ENCODE measurements around the gene KRT10.
"Not testable (repeated sequence)": the region's sequence is repeated elsewhere in the genome, so short reads cannot be mapped to it uniquely, and the experiment has no call there.

The KRT10 gene

GRCh38 chr17:40822132-40822812 is at the start of gene KRT10:
KRT10 (minus strand) TSS chr17:40822614; CDS start chr17:40822585, 29 bp downstream.
- DNase-seq: no peak

GRCh38 chr17:40871316-40871715 is 48.9 kb upstream of the KRT10 start:
- no peak for DNase-seq

GRCh38 chr17:40870136-40870535 is 47.7 kb upstream of the KRT10 start:
- DNase-seq: no peak

GRCh38 chr17:40866838-40867237 is 44.4 kb upstream of the KRT10 start, which contains the start of gene KRT12:
KRT12 (minus strand) TSS chr17:40867223; CDS start chr17:40867186, 37 bp downstream.
- no peak for DNase-seq

GRCh38 chr17:40864661-40865390 is 42.4 kb upstream of the KRT10 start:
- no peak for DNase-seq

- no peak for DNase-seq
Observed at GRCh38 chr17:40862985-40863733, 40.7 kb upstream of the KRT10 start.

GRCh38 chr17:40859536-40859935 is 37.1 kb upstream of the KRT10 start:
- no peak for DNase-seq

- not testable (repeated sequence) for DNase-seq
Observed at GRCh38 chr17:40858667-40859066, 36.3 kb upstream of the KRT10 start.

- peak; percentile 60 for DNase-seq
Observed at GRCh38 chr17:40857535-40857934, 35.1 kb upstream of the KRT10 start.

GRCh38 chr17:40854175-40854814 is 31.9 kb upstream of the KRT10 start:
- DNase-seq: peak; percentile 88

- DNase-seq: no peak
Observed at GRCh38 chr17:40852364-40852763, 29.9 kb upstream of the KRT10 start.

- DNase-seq: peak; percentile 37
Observed at GRCh38 chr17:40850293-40850972, 28.0 kb upstream of the KRT10 start.

GRCh38 chr17:40849723-40850122 is 27.3 kb upstream of the KRT10 start:
- no peak for DNase-seq

GRCh38 chr17:40848583-40849235 is 26.3 kb upstream of the KRT10 start:
- no peak for DNase-seq

- no peak for DNase-seq
Observed at GRCh38 chr17:40846515-40847144, 24.2 kb upstream of the KRT10 start.

GRCh38 chr17:40844671-40845107 is 22.3 kb upstream of the KRT10 start:
- DNase-seq: no peak

GRCh38 chr17:40843242-40843641 is 20.8 kb upstream of the KRT10 start:
- no peak for DNase-seq

GRCh38 chr17:40841246-40841645 is 18.8 kb upstream of the KRT10 start:
- no peak for DNase-seq

- DNase-seq: no peak
Observed at GRCh38 chr17:40839194-40839593, 16.8 kb upstream of the KRT10 start.

- DNase-seq: no peak
Observed at GRCh38 chr17:40836020-40836419, 13.6 kb upstream of the KRT10 start.

GRCh38 chr17:40833882-40834281 is 11.5 kb upstream of the KRT10 start:
- no peak for DNase-seq

Data from EL (cell line).